Chondrocyte (in vitro differentiated cells): ENCODE measurements around the gene ABCC2. TPM values are rescaled to one million over a fixed set of nuclear protein-coding genes. Genes with fewer than 3 reads are reported as not detected.

Experiments used
- DNase-seq: peaks from one replicate; pipeline ENCODE4 v3.0.0; 2021; ENCODE audit warnings: mixed read lengths, low spot score
- H3K27ac Mint-ChIP-seq: one replicate; pipeline ENCODE4 v1.8.0; 2021; ENCODE audit warnings: mild to moderate bottlenecking, moderate library complexity, mixed read lengths; ENCODE audit not compliant: unreplicated experiment
- H3K27me3 Mint-ChIP-seq: 2 replicates; pipeline ENCODE4 v1.8.0; 2021; ENCODE audit warnings: low read depth, mixed read lengths
- H3K36me3 Mint-ChIP-seq: 2 replicates; pipeline ENCODE4 v1.8.0; 2021; ENCODE audit warnings: low read depth, mixed read lengths
- H3K4me1 Mint-ChIP-seq: 2 replicates; pipeline ENCODE4 v1.8.0; 2021; ENCODE audit warnings: low read depth, mild to moderate bottlenecking, mixed read lengths
- H3K4me3 Mint-ChIP-seq: one replicate; pipeline ENCODE4 v1.8.0; 2021; ENCODE audit warnings: mild to moderate bottlenecking, moderate library complexity, mixed read lengths; ENCODE audit not compliant: unreplicated experiment
- H3K9me3 Mint-ChIP-seq: 2 replicates; pipeline ENCODE4 v1.8.0; 2021; ENCODE audit warnings: low read depth, mixed read lengths
- total RNA-seq: library from RNA; stranded (reverse); gene quantifications from 3 replicates; pipeline ENCODE4 v1.2.1, GENCODE V29; 2021
- TF ChIP-seq, protein P1 (sequence below): fragments of 200-600 bp; sonication (generic); IDR thresholded peaks from 2 replicates; pipeline ENCODE4 v1.5.0; 2021; ENCODE audit warnings: antibody characterized with exemption, mild to moderate bottlenecking, moderate library complexity

The ABCC2 gene
- total RNA-seq, 1 donor from 2014 or later, result 0.57 TPM

DNA sequence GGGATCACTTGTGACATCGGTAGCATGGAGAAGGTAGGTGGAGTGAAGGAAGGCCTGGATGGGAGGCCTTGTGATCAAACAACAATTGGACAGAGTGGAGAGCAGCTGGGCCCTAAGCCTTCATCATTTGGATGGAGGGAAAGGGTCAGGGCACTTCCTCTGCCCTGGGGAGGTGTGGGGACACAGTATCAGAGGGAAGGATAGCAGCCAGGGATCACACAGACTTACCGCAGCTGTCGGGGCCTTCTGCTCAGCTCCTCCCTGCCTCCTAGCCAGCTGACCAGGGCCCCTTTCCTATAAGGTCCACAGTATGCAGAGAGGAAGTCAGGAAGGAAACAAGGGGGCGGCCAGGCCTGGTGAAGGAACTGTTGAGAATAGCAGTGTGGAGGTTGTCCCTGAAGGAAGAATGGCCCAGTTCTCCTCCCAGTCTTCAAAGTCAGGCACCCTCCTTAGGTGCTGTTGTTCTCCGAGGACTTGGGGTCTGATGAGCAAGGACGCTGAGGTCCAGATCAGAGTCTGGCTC, 62.1 kb downstream of the ABCC2 start:
- TF ChIP-seq, protein P1, sequence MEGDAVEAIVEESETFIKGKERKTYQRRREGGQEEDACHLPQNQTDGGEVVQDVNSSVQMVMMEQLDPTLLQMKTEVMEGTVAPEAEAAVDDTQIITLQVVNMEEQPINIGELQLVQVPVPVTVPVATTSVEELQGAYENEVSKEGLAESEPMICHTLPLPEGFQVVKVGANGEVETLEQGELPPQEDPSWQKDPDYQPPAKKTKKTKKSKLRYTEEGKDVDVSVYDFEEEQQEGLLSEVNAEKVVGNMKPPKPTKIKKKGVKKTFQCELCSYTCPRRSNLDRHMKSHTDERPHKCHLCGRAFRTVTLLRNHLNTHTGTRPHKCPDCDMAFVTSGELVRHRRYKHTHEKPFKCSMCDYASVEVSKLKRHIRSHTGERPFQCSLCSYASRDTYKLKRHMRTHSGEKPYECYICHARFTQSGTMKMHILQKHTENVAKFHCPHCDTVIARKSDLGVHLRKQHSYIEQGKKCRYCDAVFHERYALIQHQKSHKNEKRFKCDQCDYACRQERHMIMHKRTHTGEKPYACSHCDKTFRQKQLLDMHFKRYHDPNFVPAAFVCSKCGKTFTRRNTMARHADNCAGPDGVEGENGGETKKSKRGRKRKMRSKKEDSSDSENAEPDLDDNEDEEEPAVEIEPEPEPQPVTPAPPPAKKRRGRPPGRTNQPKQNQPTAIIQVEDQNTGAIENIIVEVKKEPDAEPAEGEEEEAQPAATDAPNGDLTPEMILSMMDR, result no peak
- Mint-ChIP-seq H3K36me3 (no peaks in the 10 kb centered on the region), H3K27me3 (no peaks in the 10 kb centered on the region), H3K9me3 (no peaks in the 10 kb centered on the region), H3K27ac (no peak overlapping the region), H3K4me3 (no peak overlapping the region), H3K4me1 (peaks cover 12% of the 10 kb centered on the region)
- no peak for DNase-seq

DNA sequence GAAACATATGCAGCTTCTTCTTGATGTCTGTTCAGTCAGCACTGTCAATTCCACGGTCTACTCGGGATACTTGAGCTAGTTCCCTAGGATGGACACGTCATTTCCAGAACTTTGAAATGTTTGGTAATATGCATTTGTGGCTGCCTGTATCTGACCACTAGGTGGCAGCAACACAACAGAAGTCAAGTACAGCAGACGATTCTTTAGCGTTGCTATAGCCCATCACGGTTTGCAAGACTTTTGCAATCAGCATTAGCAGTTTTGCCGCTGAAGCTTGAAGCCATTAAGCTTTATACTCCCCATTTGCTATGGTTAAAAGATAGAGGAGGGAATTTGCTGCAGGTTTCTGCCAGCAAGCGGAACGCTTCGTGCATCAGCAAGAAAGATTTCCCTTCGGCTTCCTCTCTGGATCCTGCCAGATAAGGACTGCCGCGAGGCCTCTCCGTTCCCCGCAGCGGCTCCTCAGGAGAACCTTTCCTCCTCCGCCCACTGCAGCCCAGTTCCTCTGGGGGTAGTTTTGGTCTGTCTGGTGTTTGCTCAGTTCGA, 63.5 kb downstream of the ABCC2 start:
- TF ChIP-seq, protein P1, result peak; percentile 99
- DNase-seq, result no peak
- Mint-ChIP-seq H3K4me1 (peaks cover 12% of the 10 kb centered on the region), H3K36me3 (no peaks in the 10 kb centered on the region), H3K9me3 (no peaks in the 10 kb centered on the region), H3K27ac (peak overlapping the region; percentile 80), H3K27me3 (no peaks in the 10 kb centered on the region), H3K4me3 (peak overlapping the region; percentile 57)

- Mint-ChIP-seq H3K4me3 (no peak overlapping the region), H3K36me3 (no peaks in the 10 kb centered on the region), H3K27ac (no peak overlapping the region), H3K4me1 (peaks cover 9% of the 10 kb centered on the region), H3K9me3 (no peaks in the 10 kb centered on the region), H3K27me3 (no peaks in the 10 kb centered on the region)
- TF ChIP-seq, protein P1, result no peak
- no peak for DNase-seq
These were observed 66.6 kb downstream of the ABCC2 start for GRCh38 chr10:99849057-99849456.

GRCh38 chr10:99849536-99849935, 67.1 kb downstream of the ABCC2 start:
- H3K4me3 Mint-ChIP-seq, result no peak overlapping the region
- no peaks in the 10 kb centered on the region for H3K36me3 Mint-ChIP-seq
- TF ChIP-seq, protein P1, result no peak
- no peak for DNase-seq
- H3K9me3 Mint-ChIP-seq, result no peaks in the 10 kb centered on the region
- H3K27me3 Mint-ChIP-seq, result no peaks in the 10 kb centered on the region
- no peak overlapping the region for H3K27ac Mint-ChIP-seq
- H3K4me1 Mint-ChIP-seq, result peaks cover 9% of the 10 kb centered on the region

DNA sequence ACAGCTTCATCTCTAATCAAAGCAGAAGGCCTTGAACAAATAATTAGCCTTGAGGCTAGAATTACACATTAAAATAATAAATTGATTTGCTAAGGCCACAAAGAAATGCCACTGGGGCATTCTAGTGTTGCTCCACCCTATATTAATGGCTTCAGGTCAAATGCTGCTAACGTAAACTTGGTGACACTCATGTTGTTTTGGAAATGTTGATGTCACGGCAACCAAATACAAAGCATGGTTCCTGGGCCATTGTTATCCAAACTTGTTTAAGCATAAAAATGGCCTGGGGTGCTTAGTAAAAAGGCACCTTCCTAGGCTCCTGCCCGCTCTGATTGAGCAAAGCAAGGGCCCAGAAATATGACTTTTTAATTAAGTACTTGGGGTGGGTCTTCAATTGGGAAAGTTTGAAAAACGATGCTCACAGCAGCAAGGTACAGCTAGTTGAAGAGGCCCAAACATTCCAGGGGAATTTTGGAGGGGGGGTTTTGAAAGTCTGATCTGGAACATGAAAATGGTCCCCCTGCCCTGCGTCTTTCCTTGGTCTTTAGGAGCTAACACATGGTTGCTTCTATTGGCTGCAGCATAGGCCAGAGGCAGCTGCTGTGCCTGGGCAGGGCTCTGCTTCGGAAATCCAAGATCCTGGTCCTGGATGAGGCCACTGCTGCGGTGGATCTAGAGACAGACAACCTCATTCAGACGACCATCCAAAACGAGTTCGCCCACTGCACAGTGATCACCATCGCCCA, 67.8 kb downstream of the ABCC2 start:
- no peaks in the 10 kb centered on the region for H3K36me3 Mint-ChIP-seq
- H3K27me3 Mint-ChIP-seq, result no peaks in the 10 kb centered on the region
- H3K9me3 Mint-ChIP-seq, result no peaks in the 10 kb centered on the region
- H3K27ac Mint-ChIP-seq, result no peak overlapping the region
- no peak for DNase-seq
- H3K4me3 Mint-ChIP-seq, result no peak overlapping the region
- H3K4me1 Mint-ChIP-seq, result peaks cover 9% of the 10 kb centered on the region
- TF ChIP-seq, protein P1, result no peak
